Hematopoietic multipotent progenitor cell treated with erythropoietin and hydrocortisone succinate and interleukin-3 and kit ligand, for 17 days (in vitro differentiated cells): ENCODE results near the gene FBLN5.
"Not testable (repeated sequence)": the region's sequence is repeated elsewhere in the genome, so short reads cannot be mapped to it uniquely, and the experiment has no call there.

ENCODE experiments used
- DNase-seq: peaks from one replicate; pipeline ENCODE4 v3.0.0-alpha.2; 2015; ENCODE audit warnings: low spot score

FBLN5 gene

GRCh38 chr14:91885113-91885712 is 62.3 kb downstream of the FBLN5 start:
- no peak for DNase-seq

GRCh38 chr14:91884664-91885063 is 62.8 kb downstream of the FBLN5 start:
- no peak for DNase-seq

DNA sequence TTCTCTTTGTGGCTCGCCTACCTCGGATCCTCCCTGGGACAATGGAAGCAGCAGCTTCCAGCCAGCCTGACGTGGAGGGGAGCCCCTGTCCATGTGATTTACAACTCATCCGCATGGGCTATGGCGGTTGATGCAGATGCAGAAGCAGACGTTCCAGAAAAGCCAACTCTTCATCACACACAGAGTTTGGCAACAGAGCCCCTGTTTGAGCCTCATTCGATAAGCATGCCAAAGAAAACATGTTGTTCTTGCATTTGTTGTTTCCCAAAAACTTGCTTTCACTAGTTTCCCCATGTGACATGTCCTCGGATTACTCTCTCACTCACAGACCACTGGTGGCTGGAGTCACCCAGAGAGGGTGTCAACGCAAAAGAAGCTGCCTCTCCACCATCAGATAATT is 63.7 kb downstream of the FBLN5 start:
- DNase-seq = no peak

- DNase-seq = no peak
Measured at GRCh38 chr14:91882776-91883175, 64.7 kb downstream of the FBLN5 start.

- DNase-seq = no peak
Measured at GRCh38 chr14:91882369-91882768, 65.1 kb downstream of the FBLN5 start.

GRCh38 chr14:91879196-91879595 is 68.3 kb downstream of the FBLN5 start:
- DNase-seq = no peak

DNA sequence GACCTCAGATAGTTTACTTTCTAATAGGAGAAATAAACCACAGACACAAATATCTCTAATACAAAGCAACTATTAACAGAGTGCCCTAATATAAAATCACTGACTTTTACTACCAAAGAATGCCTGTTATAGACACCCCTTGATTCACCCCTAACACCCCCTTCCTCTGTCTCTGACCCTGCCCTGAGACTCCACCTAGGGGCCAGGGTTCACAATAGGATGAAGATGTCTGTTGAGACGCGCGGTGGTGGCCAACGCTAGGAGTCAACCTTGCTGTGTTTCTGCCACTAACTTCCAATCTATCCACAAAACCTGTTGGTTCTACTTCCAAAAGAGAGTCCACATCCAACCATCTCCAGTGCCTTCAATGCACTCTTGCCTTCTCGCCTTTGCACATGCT is 69.2 kb downstream of the FBLN5 start:
- DNase-seq = no peak

DNA sequence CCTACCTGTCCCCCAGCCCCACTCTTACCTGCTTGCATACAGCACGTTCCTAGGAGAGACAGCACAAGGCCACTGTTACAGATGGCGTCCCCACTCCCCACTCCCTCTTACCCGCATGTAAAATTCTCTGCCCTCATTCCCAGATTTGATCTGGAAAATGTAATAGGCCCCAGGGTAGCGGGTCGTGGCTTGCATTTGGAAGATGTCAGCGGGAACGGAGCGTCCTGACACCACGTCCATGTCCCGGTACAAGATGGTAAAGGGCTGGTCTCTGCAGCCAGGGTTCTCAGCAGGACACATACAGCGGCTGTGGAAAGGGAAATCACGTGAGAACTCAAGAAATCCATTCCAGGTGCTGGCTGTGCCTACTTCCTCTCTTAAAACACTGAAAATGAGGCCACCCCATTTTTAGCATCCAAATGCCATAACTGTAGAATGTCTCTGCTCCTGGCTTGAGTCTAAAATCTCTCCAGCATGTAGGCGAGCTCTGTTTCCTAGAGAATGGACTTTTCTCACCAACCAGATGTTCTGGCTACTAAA is 70.0 kb downstream of the FBLN5 start:
- no peak for DNase-seq

DNA sequence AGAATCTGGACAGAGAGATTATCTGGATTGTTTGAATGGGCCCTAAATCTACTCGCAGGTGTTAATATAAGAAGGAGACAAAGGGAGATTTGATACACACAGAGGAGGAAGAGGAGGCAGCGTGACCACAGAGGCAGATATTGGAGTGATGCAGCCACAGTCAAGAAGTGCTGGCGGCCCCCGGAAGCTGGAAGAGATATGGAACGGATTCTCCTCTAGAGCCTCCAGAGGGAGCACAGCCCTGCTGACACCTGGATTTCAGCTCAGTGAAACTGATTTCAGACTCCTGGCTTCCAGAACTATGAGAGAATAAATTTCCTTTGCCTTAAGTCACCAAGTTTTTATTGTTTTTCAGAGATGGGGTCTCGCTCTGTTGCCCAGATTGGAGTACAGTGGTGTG is 71.0 kb downstream of the FBLN5 start:
- DNase-seq = no peak

GRCh38 chr14:91875525-91876286 is 71.8 kb downstream of the FBLN5 start:
- no peak for DNase-seq

GRCh38 chr14:91873471-91874415 is 73.8 kb downstream of the FBLN5 start:
- DNase-seq = no peak

DNA sequence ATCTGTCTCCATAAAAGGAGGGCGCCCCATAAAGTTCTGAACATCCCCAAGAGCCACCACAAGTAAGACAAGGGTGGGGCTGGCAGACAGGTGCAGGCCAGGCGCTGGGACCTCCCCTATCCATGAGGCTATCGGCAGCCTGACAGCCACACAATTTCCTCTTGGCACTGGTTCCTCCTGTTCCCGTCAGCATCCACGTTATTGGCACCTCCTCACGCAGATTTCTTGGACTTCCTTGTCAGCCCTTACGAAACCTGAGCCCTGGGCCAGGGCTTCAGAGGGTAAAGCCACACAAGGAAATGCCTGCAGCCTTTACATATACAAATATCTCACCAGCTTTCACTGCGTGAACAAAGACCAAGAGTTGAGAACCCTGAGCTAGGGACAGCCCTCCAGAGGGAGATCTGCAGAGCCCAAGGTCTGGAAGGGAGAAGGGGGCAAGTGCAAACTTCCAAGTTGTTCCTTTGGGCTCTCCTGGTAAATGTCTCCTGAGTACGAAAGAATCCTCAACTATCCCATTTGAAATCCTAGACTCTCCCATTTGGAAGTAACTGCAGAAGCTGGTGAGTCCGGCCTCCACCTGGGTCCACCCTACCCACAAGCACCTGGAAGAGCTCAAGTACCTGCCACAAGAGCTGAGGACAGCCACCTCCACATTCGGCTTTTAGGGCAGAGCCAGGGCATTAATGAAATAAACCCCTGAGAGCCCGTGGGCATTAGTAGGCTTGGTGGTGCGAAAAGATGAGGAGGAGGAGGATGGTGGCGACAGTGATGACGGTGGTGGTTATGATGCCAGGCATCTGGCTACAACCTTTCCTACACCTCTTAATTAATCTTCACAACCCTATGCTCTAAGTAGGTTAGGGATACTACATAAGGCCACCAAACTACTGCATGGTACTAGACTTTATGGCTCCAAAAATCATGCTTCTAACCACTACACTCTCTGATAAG is 74.7 kb downstream of the FBLN5 start:
- DNase-seq = no peak

DNA sequence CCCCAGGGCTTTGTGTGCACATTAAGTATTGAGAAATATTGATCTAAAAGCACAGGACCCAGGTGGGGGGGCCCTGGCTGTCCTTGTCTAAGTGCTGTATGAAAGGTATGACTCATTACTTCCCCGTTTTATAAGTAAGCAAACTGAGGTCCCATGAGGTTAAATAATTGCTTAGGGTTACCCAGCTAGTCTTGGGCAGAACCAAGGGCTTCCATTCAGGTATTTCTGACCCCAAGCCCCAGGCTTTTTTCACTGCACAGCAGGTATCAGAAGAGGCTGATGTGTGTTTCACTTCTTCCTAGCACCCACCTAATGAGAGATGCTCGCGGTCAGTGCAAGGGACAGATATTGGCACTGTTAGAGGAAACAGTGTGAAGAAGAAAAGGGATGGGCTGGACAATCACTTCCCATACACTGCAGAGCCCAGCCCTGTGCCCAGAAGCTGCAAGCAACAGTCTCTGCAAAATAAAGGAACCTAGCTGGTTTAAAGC is 75.4 kb downstream of the FBLN5 start:
- DNase-seq = no peak

DNA sequence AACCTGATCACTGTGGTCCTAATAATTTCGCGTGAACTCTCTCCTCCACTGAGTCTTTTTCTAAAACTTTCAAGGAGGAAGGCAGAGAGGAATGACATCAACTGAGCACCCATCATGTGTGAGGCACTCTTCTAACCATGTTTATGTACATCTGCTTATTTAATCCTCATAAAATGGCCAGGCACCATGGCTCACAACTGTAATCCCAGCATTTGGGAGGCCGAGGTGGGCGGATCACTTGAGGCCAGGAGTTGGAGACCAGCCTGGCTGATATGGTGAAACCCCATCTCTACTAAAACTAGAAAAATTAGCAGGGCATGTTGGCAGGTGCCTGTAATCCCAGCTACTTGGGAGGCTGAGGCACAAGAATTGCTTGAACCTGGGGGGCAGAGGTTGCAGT is 76.1 kb downstream of the FBLN5 start:
- DNase-seq = not testable (repeated sequence)

DNA sequence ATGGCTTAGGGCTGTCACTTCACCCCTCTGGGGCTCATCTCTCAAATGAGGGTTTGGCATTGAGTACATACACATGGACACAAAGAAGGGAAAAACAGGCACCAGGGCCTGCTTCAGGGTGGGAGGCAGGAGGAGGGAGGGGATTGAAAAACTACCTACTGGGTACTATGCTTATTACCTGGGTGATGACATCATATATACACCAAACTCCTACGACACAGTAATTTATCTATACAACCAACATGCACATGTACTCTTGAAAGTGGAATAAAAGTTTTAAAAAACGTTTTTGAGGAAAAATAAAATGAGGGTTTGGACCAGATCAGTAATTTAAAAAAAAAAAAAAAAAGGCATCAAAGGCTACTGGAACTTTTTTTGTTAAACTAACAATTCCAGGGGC is 76.6 kb downstream of the FBLN5 start:
- no peak for DNase-seq

DNA sequence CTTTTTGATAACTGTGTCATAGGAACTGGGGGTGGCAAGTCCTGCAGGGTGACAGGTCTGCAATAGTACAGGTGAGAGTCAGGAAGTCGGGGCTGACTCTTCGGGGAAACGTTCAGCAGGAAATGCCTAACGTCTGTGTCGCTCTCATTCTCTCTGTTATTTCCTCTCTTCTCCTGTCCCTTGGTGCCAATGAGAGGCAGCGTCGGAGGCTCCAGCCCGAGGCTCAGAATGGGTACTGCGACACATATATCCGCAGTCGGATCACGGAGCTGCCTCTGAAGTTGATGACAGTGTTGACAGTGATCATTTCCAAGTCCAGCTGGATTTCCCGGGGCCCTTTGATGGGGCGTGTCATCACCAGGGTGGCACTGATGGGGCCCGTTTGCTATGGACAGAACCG is 77.5 kb downstream of the FBLN5 start:
- no peak for DNase-seq

DNA sequence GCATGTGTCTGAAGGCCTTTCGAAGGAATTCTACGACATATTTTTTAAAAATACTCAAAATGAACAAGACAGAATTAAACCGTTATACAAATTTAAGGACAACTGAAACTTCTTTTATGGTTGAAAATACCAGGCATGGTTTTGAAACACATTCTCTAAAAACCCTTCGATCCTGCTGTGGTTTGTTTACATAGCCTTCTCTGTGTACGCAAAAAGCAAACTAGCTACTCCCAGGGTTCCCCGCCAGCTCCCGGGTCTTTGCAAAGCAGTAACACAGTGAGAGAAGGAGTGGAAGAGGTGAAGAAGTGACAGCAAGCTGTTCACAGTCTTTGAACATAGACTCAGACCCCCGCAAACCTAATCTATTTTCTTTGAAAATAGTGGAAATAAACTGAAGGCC is 77.9 kb downstream of the FBLN5 start:
- DNase-seq = no peak

GRCh38 chr14:91867316-91867988 is 80.0 kb downstream of the FBLN5 start, which contains the start of gene TC2N:
Gene TC2N, minus strand, starts transcription at chr14:91867536. Its CDS starts 53,767 bp downstream, at chr14:91813769.
- DNase-seq = no peak

DNA sequence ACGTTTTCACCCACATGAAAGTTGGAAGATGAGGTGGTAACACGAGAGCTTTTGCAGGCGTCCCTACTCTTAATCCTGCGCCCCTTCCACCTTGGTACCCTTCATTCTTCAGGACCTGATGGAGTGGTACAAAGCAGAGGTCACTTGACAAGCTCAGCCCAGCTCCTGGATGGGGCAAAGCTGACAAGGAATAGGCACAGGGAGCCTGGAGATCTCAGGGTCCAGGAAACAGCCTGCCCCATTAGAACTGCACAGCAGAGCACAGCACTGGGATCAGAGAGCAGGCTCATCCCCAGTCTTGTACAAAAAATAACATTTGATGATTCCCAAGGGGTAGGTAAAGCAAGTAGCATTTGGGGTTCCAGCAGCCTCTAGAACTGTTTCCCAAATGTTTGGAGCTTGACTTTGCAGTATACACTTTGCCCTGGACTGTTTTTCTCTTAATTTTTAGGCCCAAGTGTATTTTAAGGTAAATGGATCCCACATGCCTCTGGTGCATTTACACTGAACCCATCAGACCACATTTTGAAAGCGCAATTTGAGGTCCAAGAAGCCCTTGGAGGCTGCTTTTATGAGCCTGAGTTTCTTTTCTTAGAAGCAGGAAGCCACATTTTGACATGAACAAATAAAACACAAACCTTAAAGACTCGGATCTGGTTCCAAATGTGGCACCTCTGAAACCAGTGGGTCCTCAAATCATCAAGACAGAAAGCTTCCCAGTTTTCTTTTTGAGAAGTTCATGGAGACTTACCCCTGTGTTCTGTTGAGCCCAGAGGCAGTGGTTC is 80.8 kb downstream of the FBLN5 start:
- DNase-seq = no peak

- DNase-seq = no peak
Measured at GRCh38 chr14:91866061-91866460, 81.4 kb downstream of the FBLN5 start.
